Measurements from ENCODE around the gene CSPG4.

GRCh38 chr15:75669191-75669878, 43.3 kb downstream of the CSPG4 start:
- TF ChIP-seq POLR2A (IDR thresholded peaks at IDR 0.05; ENCODE audit: low read length): no peak
- TF ChIP-seq GATA1 (IDR thresholded peaks at IDR 0.05; ENCODE audit: low read depth, low read length): no peak

Data from erythroblast (primary cell).